HL-60 (cell line): ENCODE measurements around the gene ZNF582.
"Not testable (repeated sequence)": the region's sequence is repeated elsewhere in the genome, so short reads cannot be mapped to it uniquely, and the experiment has no call there.

Source experiments
- DNase-seq, 2 experiments: peaks; one replicate each; pipeline ENCODE4 v3.0.0-alpha.2; 2010 to 2020; ENCODE audit warnings: low read depth in 1 of 2, low spot score in 1 of 2
- H3K27ac ChIP-seq: fragments of 250-450 bp; sonication (Bioruptor Pico); replicated peaks from 2 replicates; pipeline ENCODE4 v1.5.1; 2020; ENCODE audit warnings: mild to moderate bottlenecking, moderate library complexity
- H3K27me3 ChIP-seq: fragments of 250-450 bp; sonication (Bioruptor Pico); 2 replicates; pipeline ENCODE4 v1.5.1; 2021; ENCODE audit warnings: mild to moderate bottlenecking, moderate library complexity; ENCODE audit not compliant: insufficient read depth, poor library complexity, severe bottlenecking
- H3K4me3 ChIP-seq: replicated peaks from 2 replicates; pipeline ENCODE4 v1.5.1; 2011; ENCODE audit warnings: mild to moderate bottlenecking, control low read depth, low read length; ENCODE audit not compliant: insufficient read depth
- CTCF ChIP-seq: IDR thresholded peaks from one replicate; pipeline ENCODE4 v1.5.1; 2011; ENCODE audit warnings: low read length, control low read depth, inconsistent platforms; ENCODE audit not compliant: insufficient read depth
- SPI1 ChIP-seq: IDR thresholded peaks from 2 replicates; pipeline ENCODE4 v1.6.1; 2012; ENCODE audit warnings: low read depth, mild to moderate bottlenecking, borderline replicate concordance

The ZNF582 gene

GRCh38 chr19:56341948-56342347, 51.4 kb downstream of the ZNF582 start:
- TF ChIP-seq CTCF (no peak), SPI1 (no peak)
- Histone ChIP-seq H3K27me3 (no peaks in the 10 kb centered on the region), H3K27ac (no peak overlapping the region), H3K4me3 (no peak overlapping the region)
- DNase-seq = no peak

DNA sequence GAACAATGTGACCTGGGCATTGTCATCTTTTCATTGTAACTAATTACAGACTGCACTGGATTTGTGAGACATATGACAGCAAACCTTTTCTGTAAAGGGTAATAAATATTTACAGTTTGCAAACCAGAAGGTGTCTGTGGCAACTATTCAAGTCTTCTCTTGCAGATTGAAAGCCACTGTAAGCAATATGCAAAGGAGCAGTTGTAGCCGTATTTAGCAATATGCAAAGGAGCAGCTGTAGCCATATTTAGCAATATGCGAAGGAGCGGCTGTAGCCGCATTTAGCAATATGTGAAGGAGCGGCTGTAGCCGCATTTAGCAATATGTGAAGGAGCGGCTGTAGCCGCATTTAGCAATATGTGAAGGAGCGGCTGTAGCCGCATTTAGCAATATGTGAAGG, 54.3 kb downstream of the ZNF582 start:
- not testable (repeated sequence) for H3K4me3 ChIP-seq, H3K27ac ChIP-seq, DNase-seq, H3K27me3 ChIP-seq

- H3K4me3 ChIP-seq, DNase-seq, H3K27ac ChIP-seq, H3K27me3 ChIP-seq: not testable (repeated sequence)
Measured at GRCh38 chr19:56337077-56337476, 56.3 kb downstream of the ZNF582 start.

- H3K4me3 ChIP-seq, DNase-seq, H3K27me3 ChIP-seq, H3K27ac ChIP-seq: not testable (repeated sequence)
Measured at GRCh38 chr19:56335371-56335770, 58.0 kb downstream of the ZNF582 start.

GRCh38 chr19:56333506-56333905, 59.8 kb downstream of the ZNF582 start:
- no peak overlapping the region for H3K4me3 ChIP-seq
- H3K27ac ChIP-seq = no peak overlapping the region
- H3K27me3 ChIP-seq = no peaks in the 10 kb centered on the region
- DNase-seq = peak; percentile 52 to 72
- no peak for TF ChIP-seq SPI1
- peak; percentile 60 for TF ChIP-seq CTCF
